Kidney tubule cell (primary cell): ENCODE results near the gene HIPK2.
A peak's percentile ranks its signal among the peaks of the same experiment; 100 is the strongest.

Experiments used
- DNase-seq: peaks from one replicate; pipeline ENCODE4 v3.0.0-alpha.2; 2018; ENCODE audit warnings: low spot score

The HIPK2 gene

DNA sequence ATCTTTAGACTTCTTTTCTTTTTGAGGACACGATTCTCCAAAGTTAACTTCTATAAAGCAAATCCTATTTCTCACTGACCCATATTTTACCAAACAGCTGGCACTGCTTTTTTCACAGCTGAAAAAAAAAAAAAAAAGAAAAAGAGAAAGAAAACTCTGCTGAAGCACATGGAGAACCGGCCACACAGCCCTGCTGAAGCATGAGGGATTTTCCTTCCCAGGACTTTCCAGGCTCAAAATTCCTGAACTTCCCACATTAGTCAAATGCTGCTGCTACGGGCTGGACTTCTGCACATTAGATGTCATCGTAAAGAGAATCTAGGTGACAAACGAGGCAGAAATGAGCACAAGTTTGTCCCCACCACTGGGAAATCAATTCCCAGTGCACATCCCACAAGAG, 25.2 kb downstream of the HIPK2 start:
- DNase-seq, result peak; percentile 43

GRCh38 chr7:139752148-139752547, 25.6 kb downstream of the HIPK2 start:
- no peak for DNase-seq

GRCh38 chr7:139750459-139751095, 27.2 kb downstream of the HIPK2 start:
- no peak for DNase-seq

DNA sequence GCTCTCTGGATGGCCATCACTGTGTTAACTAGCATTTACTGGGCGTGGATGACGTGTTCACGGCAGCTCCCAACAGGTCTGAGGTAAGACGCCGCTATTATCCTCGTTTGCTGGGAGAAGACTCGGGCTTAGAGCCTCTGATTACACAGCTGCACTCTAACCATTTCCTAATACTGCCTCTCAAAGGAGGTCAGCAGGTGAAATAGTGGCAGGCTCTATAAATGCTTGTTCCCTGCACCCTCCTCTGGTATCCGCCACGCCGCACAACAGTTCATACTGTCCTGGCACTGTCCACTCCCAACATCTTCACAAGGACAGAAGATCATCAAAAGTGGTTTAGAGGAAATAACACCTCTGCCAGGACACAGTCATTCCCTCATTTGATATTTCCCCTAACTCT, 28.3 kb downstream of the HIPK2 start:
- DNase-seq, result no peak

DNA sequence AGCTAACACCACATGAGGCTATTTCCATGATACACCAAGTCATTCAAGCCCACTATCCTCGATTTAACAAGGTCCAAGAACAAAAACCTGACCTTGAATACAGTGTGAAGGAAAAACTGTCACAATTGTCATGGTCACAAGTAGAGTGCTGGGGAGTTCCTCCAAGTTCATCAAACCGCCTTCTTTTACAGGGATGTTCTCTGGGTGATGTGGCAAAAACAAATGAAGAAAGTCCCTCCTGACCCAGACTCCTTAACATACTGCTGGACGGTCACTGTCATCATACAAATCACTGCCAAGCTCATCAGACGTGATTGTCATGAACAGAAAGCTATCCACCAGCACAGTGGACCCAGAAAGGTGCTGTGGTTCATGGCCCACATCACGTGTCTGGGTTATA, 28.9 kb downstream of the HIPK2 start:
- no peak for DNase-seq

DNA sequence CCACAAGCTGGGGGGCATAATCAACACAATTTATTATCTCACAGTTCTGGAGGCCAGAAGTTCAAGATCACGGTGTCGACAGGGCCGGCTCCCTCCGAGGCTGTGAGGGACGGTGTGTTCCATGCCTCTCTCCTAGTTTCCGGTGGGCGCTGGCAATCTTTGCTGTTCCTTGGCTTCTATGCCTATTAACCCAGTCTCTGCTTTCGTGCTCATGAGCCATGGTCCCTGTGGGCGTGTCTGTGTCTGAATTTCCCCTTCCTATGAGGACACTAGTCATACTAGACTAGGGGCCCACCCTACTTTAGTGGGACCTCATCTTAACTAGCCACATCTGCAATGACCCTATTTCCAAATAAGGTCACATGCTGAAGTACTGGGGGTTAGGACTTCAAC, 29.4 kb downstream of the HIPK2 start:
- no peak for DNase-seq

DNA sequence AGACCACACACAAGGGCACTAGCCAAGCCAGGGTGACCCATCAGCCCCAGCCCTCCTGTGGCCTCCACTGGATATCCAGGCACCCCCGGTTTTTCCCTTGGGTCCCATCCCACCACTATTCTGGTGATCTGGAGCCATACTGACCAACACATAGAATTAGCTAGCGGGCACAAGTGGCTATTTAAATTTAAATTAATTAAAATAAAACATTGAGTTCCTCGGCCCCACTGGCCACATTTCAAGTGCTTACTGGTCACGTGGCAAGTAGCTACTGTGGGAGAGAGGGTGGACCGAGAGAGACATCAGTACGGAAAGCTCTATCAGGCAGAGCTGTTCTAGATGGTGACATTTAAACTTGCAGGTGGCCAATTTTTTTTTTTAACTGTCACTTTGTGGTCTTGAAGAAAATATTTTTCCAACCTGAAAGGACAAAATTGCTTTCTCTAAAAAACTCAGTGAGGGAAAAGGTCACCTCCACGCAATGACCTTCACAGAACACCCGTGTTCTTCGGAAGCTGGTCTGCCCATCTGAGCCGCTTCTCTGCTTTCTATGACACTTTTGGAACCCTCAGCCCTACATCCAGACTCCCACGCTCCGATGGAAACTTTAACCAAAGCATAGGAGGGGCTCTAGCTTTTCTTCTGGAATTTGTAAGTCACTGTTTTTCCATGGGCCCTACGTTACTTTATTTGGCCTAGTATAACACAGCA, 30.0 kb downstream of the HIPK2 start:
- DNase-seq, result no peak

DNA sequence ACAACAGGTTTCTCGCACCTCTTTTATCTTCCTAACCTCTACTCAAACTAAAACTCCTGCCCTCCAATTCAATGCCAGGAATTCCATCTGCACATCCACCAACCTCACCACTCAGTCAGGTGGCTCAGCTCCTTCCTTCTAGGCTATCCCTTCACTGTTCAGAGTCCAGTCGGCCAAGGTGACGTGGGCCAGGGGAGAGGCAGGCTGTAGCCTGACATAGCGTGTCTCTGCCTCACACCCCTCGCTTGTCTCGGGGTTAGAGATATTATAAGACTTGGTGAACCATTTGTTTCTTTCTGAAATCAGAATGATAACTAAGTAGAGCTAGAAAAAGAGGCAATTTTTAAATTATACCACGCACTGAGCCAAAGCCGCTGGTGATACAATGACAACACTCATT, 31.1 kb downstream of the HIPK2 start:
- DNase-seq, result no peak

DNA sequence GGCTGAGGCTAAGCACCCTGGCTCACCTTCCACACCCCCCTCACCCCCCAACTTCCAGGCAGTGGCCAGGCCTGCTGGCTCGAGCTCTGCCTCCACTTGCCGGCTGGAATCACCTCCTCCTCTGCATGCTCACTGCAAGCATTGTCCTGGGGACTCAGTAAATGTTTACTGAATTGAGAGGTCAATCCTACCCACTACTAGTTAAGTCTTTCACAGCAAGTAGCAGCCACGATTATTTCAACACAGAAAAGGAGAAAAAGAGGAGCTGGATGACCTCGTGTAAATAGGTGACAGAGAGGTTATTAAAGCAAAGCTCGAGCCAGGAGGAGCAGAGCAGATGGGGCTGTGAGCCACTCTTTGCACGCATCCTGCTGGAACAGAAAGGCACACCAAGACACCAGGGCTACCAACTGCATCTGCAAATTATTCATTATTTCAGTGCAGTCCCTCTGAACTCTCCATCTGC, 32.1 kb downstream of the HIPK2 start:
- peak; percentile 33 for DNase-seq

- peak; percentile 61 for DNase-seq
Observed at GRCh38 chr7:139744768-139745677, 32.8 kb downstream of the HIPK2 start.

GRCh38 chr7:139743967-139744767, 33.6 kb downstream of the HIPK2 start:
- DNase-seq, result no peak

DNA sequence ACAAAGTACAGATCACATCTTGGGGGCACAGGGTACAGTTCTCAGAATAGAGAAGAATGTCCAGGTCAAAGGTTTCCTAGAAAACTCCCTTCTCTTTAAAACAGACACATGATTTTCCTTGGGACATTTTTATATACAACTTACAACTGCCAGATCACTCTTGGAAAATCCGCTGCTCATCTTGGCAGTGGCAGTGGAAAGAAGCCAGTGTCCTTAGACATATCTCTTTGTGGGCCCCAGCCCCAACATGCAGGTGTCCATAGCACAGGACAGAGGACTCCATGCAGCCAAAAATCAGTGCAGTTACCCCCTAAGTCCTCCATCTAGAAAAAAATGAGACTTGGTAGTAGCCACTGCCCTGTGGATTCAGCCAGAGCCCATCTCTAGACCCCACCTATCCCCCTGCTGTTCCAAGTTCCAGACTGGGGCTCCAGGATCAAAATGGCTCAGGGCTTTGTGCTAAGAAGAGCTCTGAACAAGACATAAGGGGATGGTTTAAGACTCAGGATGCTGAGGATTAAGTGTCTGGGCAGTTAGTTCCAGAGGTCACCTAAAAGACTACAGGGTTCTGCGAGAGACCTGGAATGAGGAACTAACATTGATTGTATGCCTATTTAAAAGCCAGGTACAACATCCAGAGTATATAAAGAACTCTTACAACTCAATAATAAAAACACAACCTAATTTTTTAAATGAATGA, 34.4 kb downstream of the HIPK2 start:
- no peak for DNase-seq

DNA sequence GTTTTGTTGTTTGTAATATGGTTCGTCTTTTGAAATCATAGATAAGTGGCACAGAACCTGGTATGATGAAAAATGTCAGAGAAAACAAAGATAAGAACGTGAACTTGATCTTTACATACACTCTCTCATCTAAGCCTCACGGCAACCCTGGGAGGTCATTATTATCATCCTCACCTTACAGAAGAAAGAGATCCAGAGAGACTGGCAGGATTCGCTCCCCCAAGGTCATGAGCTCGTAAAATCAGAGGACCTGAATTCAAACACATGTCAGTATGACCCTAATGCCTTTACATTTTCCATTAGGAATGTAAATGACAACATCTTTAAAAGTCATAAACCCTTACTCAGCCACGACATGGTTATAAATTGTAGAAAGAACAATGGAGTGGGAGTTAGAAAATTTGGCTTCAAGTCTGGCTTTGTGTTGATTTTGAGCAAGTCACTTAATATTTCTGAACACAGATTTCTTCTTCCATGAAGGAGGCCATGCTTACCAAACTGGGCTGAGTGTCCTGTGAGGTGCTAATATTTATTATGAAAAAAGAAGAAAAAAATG, 35.9 kb downstream of the HIPK2 start:
- no peak for DNase-seq

- no peak for DNase-seq
Observed at GRCh38 chr7:139741239-139741638, 36.6 kb downstream of the HIPK2 start.

DNA sequence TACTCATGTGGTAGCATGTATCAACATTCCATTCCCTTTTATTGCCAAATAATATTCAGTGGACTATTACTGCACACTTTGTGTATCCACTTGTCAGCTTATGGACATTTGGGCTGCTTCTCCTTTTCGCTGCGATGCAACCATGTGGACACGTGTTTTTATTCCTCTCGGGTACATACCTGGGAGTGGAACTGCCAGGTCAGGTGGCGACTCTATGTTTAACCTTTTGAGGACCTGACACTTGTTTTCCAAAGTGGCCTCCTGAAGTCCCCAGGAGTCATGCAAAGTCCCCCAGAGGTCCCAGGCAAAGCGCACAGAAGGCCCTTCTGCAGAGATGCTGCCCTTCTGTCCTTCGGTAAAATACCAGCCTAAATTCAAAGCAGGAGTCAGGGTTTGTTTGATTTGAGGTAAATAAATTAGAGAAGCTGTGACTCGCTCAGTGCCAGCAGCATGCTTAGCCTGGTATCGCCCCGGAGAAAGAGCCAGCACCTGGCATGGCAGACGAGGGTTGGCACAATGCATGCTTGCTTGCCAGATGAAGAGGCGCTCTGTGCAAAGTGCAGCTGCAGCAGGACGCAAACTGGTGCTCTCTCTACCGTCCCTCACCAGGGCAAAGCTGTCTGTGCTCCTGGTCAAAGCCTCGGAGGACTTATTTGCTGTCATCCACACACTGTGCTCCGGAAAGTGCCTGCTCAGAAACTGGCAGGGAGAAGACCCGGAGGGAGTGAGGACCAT, 37.8 kb downstream of the HIPK2 start:
- no peak for DNase-seq

- DNase-seq, result no peak
Observed at GRCh38 chr7:139738772-139739171, 39.0 kb downstream of the HIPK2 start.

- no peak for DNase-seq
Observed at GRCh38 chr7:139738101-139738489, 39.7 kb downstream of the HIPK2 start.

GRCh38 chr7:139737221-139738100, 40.3 kb downstream of the HIPK2 start:
- peak; percentile 58 for DNase-seq

- no peak for DNase-seq
Observed at GRCh38 chr7:139735912-139736595, 41.7 kb downstream of the HIPK2 start.
